NCI-H1105 treated with DMSO at 0.1 percent for 48 hours (cell line): Measurements from ENCODE around the gene PDE3B.
A peak's percentile ranks its signal among the peaks of the same experiment; 100 is the strongest.
"Not testable (repeated sequence)": the region's sequence is repeated elsewhere in the genome, so short reads cannot be mapped to it uniquely, and the experiment has no call there.

Source experiments
- DNase-seq: peaks from one replicate; lab custom pipeline; 2025; lab: John Stamatoyannopoulos, UW

The PDE3B gene

GRCh38 chr11:14643697-14644225 is at the start of gene PDE3B:
Gene PDE3B, plus strand, starts transcription at chr11:14643804. Its CDS starts 272 bp downstream, at chr11:14644076.
- DNase-seq: peak; percentile 83

DNA sequence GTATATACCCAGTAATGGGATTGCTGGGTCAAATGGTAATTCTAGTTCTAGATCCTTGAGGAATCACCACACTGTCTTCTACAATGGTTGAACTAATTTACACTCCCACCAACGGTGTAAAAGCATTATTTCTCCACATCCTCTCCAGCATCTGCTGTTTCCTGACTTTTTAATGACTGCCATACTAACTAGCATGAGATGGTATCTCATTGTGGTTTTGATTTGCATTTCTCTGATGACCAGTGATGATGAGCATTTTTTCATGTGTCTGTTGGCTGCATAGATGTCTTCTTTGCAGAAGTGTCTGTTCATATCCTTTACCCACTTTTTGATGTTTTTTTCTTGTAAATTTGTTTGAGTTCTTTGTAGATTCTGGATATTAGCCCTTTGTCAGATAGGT is 48.3 kb upstream of the PDE3B start:
- not testable (repeated sequence) for DNase-seq

DNA sequence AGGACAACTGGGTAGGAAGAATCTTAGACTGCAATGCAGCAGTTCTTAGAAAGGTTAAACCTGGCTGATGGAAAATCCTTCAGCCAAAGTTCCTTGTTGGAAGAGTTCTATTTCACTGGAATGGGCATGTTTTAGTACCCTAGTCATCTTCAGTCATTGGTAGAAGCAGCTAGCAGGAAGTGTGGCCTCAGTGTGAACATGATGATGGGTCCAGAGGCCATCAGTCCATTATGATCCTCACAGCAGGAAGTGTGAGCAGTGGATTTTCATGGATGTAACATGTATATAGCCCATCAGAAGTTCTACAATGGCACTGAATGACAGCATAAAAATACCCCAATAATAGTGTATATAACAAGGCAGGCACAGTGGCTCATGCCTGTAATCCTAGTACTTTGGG is 35.9 kb upstream of the PDE3B start:
- DNase-seq: no peak

DNA sequence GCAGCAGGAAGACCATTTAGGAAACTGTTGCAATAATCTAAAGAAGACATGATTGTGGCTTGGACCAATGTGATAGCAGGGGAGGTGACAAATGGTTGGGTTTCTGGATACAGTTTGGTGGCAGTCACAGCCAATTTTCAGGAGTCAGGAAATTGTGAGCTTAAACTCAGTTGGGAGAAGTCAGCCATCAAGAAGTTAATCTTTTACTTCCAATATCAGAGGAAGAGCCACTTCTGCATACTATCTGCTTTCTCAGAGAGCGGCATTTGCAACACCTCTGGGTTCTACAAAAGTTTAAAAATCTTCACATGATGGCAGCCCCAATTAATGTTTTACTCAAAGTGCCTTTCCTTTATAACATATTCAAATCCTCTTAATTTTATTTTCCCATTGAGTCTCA is 33.7 kb upstream of the PDE3B start:
- DNase-seq: no peak

DNA sequence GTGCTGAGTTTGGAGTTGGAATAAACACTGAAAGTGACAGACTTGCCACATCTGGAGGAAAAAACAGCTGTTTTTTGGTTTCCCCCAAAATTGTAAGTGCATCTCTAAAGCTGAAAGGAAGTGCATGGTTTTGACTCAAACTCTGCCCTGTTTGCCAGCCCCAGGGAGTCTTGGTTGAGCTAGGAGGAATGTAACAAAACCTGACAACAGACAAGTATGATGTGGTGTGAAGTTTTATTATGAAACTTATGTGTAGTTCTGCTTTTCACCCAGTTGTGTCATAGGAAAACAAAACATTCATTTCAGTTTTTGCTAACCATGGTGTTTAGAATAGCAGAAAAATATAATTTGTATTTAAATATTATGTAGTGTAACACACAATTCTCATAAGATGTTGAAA is 31.7 kb upstream of the PDE3B start:
- DNase-seq: no peak

DNA sequence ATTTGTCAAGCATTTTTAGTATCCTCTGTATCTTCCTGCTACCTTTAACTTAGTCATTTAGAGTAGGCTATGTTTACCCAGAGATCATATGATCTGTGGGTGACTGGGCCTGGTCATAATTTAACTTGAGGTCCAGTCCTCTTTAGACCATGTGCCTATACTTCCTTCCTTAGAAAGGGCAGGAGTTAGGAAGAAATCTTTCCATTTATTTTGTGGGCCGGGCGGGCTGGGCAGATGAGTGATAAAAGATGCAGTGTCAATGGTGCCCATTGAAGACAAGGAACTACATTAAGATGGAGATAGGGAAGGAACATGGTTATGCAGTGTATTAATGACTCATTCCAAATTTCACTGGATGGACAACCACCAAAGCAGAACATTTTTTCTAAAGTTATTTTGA is 30.9 kb upstream of the PDE3B start:
- DNase-seq: no peak

DNA sequence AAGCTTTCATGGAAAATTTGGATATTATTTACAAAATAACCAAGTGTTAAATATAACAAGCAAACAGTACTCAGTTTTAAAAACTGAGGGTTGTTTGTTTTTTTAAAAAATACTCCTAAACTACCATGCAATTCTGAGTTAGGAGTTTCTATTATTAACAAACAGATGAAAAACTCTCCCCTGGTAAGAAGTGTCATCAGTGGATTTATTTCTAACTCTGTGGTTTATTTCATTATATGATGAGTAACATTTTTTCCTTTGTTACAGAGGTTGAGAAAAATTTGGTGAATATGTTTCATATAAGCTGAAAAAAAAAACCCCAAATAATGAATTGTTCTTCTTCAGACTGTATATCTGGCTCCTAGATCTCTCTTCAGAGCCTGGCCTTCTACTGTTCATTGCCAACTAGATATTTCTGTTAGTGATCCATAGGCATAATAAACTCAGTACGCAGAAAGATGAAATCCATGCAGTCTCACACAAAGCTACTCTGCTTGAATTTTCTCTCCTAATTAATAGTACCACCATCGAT is 29.4 kb upstream of the PDE3B start:
- DNase-seq: no peak

GRCh38 chr11:14617241-14618027 is 26.2 kb upstream of the PDE3B start:
- no peak for DNase-seq

- DNase-seq: no peak
Observed at GRCh38 chr11:14618060-14618459, 25.5 kb upstream of the PDE3B start.

DNA sequence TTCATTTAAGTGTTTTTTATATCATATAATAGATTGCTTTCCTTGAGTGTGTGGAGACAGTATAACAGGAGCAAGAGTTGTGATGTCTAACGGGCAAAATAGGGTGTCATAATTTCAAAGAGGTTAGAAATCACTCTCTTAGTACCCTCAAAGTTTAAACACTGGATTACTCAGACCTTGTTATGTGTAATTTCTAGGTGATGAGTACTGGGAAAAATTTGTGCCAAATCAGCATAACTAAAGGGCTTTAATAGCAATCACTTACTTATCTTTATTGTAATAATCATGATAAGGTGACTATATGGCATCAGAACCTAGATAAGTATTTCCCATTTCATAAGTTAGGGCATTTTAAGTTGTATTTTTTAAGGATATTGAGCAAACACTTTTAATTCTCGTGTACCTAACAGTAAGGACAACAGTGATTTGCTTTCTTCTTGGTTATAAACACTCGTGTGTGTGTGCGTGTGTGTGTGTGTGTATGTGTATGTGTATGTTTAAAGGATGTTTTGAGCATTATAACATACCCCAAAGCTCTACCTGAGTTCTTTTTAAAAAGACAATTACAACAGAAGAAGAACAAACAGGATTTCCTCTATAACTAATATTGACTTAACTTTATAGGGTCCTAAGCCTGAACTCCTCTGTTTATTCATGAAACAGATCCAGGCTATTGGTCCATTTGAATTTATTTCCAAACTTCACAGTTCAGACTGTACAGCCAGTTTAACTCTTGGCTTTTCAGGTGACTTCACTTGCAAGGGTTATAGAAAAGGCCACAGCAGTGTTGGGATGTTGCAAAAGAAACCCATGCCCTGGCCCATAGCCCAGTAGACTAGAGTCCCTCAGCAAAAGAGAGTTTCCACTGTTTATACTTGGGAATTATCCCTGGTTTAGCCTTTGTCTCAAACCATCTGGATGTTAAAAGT is 23.7 kb upstream of the PDE3B start:
- DNase-seq: no peak

DNA sequence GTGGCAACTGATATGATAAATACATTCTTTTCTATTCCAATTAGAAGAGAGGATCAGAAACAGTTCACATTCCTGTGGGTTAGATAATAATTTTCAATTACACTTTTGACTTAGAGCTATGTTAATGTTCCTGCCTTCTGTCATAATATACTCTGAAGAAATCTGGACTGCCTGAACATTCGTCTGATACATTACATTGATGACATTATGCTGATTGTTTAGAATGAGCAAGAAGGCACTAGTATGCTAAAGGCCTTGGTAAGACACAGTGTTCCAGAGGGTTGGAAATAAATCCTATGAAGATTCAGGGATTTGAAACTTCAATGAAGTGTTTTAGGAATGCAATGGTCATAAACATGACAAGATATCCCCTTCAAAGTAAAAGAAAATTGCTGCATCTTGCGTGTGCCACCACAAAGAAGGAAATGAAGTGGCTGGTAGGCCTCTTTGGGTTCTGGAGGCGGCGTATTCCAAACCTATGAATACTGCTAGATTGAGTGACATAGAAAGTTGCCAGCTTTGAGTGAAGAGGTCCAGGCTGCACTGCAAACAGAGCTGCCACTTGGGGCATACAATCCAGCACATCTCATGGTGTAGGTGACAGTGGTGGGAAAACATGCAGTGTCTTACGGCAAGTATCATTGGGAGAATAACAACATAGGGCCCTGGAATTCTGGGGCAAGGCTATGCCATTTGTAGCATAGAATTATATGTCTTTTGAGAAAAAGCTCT is 21.2 kb upstream of the PDE3B start:
- DNase-seq: no peak

DNA sequence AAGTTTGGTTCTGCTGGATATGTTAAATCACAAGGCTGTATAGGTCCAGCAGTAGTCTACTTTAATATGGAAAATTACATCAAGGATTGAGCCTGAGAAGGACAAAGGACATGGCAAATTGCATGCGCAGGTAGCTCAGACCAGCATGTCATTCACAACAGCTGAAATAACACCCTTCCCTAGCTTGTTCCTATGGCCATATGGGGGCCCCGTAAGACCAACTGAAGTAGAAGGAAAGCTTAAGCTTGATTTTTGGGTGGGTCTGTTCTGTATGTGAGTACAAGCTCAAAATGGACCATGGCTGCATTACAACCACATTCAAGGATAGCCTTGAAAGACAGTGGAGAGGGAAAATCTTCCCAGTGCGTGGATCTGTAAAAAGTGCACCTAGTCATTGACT is 20.6 kb upstream of the PDE3B start:
- DNase-seq: no peak

- DNase-seq: no peak
Observed at GRCh38 chr11:14625586-14626205, 17.9 kb upstream of the PDE3B start.

- no peak for DNase-seq
Observed at GRCh38 chr11:14626650-14627049, 17.0 kb upstream of the PDE3B start.

DNA sequence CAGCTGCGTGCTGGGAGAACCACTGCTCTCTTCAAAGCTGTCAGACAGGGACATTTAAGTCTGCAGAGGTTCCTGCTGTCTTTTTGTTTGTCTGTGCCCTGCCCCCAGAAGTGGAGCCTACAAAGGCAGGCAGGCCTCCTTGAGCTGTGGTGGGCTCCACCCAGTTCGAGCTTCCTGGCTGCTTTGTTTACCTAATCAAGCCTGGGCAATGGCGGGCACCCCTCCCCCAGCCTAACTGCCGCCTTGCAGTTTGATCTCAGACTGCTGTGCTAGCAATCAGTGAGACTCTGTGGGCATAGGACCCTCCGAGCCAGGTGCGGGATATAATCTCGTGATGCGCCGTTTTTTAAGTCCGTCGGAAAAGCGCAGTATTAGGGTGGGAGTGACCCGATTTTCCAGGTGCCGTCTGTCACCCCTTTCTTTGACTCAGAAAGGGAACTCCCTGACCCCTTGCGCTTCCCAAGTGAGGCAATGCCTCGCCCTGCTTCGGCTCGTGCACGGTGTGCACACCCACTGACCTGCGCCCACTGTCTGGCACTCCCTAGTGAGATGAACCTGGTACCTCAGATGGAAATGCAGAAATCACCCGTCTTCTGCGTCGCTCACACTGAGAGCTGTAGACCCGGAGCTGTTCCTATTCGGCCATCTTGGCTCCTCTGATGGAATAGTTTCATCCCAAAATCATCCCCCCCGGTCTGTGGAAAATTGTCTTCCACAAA is 9.9 kb upstream of the PDE3B start:
- DNase-seq: not testable (repeated sequence)

DNA sequence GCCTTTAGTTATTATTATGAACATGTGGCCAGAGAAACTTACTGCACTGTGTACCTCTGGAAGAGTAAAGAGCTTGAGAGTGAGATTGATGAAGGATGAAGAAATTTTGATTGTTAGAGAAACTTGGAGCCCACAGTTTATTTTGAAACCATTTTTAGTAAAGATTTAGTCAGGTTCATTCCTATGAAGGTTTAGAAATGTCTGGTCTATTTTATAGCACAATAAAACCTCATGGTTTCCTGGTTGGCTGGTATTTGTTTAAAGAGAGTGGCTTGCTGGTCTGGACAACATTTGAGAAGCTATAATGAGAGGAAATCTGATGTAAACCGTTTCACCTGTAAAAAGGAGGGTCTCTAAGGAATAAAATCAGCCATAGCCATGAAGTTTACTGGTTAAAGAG is 8.8 kb upstream of the PDE3B start:
- no peak for DNase-seq

- DNase-seq: no peak
Observed at GRCh38 chr11:14635546-14635945, 8.1 kb upstream of the PDE3B start.

- DNase-seq: no peak
Observed at GRCh38 chr11:14636119-14636518, 7.5 kb upstream of the PDE3B start.

DNA sequence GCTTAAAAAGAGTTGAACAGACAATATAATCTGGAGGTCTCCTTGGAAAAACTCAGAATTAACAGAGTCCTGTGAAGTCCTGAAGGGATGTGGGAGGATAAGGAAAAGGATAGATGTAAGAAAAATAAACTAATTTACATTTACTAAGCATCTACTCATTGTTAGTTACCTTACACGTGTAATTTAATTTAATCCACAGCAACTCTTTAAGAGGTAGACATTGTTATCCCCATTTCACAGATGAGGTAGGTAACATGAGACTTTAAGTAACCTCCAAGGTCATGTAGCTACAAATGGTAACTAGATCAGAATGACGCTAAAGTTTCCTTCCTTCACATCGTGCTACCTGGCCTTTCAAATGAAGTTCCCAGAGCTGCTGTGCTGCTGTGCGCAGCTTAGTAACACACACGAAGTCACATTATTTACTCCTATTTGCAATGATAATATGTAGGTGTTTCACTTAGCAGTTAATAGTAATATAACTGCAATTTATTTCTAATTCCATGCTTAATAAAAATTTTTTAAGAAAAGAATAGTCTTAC is 5.7 kb upstream of the PDE3B start:
- DNase-seq: no peak

- DNase-seq: no peak
Observed at GRCh38 chr11:14638561-14638960, 5.0 kb upstream of the PDE3B start.

DNA sequence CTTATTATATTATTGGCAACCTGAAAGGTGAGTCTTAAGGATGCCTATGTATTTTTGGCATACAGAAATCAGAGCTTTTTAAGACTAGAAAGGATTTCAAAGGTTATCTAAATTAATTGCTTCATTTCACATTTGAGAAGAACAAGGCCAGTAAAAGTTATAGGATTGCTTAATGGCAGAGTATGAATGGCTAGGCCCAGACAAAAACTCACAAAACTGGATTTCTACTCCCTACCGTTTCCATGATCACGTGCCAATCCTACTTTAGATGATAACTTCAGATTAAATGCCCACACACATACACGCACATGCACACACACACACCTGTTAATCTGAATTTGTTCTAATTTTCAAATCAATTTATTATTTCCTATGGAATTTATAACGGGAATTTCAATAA is 1.8 kb upstream of the PDE3B start:
- DNase-seq: no peak
